ENCODE measurements around the gene ENDOV.

Gene ENDOV

GRCh38 chr17:80479246-80479566 lies 64.2 kb downstream of the ENDOV start:
- H3K27ac ChIP-seq = no peak overlapping the region
- DNase-seq (ENCODE audit: low spot score) = no peak
- TF ChIP-seq, protein P1, sequence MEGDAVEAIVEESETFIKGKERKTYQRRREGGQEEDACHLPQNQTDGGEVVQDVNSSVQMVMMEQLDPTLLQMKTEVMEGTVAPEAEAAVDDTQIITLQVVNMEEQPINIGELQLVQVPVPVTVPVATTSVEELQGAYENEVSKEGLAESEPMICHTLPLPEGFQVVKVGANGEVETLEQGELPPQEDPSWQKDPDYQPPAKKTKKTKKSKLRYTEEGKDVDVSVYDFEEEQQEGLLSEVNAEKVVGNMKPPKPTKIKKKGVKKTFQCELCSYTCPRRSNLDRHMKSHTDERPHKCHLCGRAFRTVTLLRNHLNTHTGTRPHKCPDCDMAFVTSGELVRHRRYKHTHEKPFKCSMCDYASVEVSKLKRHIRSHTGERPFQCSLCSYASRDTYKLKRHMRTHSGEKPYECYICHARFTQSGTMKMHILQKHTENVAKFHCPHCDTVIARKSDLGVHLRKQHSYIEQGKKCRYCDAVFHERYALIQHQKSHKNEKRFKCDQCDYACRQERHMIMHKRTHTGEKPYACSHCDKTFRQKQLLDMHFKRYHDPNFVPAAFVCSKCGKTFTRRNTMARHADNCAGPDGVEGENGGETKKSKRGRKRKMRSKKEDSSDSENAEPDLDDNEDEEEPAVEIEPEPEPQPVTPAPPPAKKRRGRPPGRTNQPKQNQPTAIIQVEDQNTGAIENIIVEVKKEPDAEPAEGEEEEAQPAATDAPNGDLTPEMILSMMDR (IDR thresholded peaks at IDR 0.05) = no peak
- H3K4me3 ChIP-seq = no peak overlapping the region

GRCh38 chr17:80480248-80480647 lies 65.3 kb downstream of the ENDOV start:
- Histone ChIP-seq H3K4me3 (no peak overlapping the region), H3K27ac (no peak overlapping the region)
- TF ChIP-seq, protein P1 (IDR thresholded peaks at IDR 0.05) = no peak
- DNase-seq (ENCODE audit: low spot score) = no peak

GRCh38 chr17:80481284-80482057 lies 66.5 kb downstream of the ENDOV start:
- H3K27ac ChIP-seq = no peak overlapping the region
- no peak for DNase-seq (ENCODE audit: low spot score)

DNA sequence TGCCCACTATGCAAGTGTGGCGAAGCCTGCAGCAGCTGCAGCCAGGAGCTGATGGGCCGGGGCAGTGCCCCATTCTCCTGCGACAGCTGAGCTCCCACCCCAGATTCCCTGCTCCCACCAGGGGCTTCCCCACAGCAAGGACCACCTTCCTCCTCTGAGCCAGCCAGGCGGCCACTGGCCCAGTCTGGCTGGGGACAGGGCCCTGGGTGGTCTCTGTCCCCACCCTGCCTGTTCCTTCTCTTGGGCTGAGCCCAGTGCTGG lies 67.0 kb downstream of the ENDOV start:
- Histone ChIP-seq H3K4me3 (no peak overlapping the region), H3K27ac (no peak overlapping the region)
- TF ChIP-seq, protein P1 (IDR thresholded peaks at IDR 0.05) = no peak
- DNase-seq (ENCODE audit: low spot score) = no peak

More at GRCh38 chr17:80481284-80482057, 66.5 kb downstream of the ENDOV start:
- H3K4me3 ChIP-seq = no peak overlapping the region
- TF ChIP-seq, protein P1 (IDR thresholded peaks at IDR 0.05) = no peak

- H3K27ac ChIP-seq = no peak overlapping the region
- TF ChIP-seq, protein P1 (IDR thresholded peaks at IDR 0.05) = no peak
- no peak overlapping the region for H3K4me3 ChIP-seq
- DNase-seq (ENCODE audit: low spot score) = no peak
These were observed 67.8 kb downstream of the ENDOV start for GRCh38 chr17:80482555-80483308.

DNA sequence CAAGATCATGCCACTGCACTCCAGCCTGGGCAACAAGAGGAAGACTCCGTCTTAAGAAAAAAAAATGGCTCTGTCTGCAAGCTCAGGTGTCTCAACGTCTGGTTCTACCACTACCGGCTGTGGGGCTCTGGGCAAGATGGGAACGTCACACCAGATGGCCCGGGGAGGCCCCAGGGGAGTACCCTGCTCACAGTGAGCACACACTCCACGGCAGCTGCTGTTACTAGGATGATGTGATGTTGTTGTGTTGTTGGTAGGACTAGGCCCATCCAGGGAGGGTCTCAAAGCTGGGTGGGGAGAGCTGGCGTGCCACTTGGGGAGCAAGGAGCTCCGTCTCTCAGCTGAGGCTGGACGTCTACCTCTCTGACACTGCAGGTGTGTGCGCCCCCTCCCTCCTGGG lies 70.9 kb downstream of the ENDOV start:
- TF ChIP-seq, protein P1 (IDR thresholded peaks at IDR 0.05) = no peak
- Histone ChIP-seq H3K4me3 (no peak overlapping the region), H3K27ac (no peak overlapping the region)
- DNase-seq (ENCODE audit: low spot score) = no peak

GRCh38 chr17:80486692-80487091 lies 71.7 kb downstream of the ENDOV start:
- TF ChIP-seq, protein P1 (IDR thresholded peaks at IDR 0.05) = no peak
- H3K4me3 ChIP-seq = no peak overlapping the region
- no peak overlapping the region for H3K27ac ChIP-seq
- no peak for DNase-seq (ENCODE audit: low spot score)
